ENCODE measurements around the gene EFNA3. TPM values are rescaled to one million over a fixed set of nuclear protein-coding genes. Genes with fewer than 3 reads are reported as not detected.
A peak's percentile ranks its signal among the peaks of the same experiment; 100 is the strongest.

The EFNA3 gene
- total and polyA plus RNA-seq, 8 donors, result 0.52 to 1.2 (median 0.72) TPM

GRCh38 chr1:155104605-155105534 is 26.2 kb downstream of the EFNA3 start:
- no peaks in the 10 kb centered on the region for H3K27me3 ChIP-seq
- no peaks in the 10 kb centered on the region for H3K36me3 ChIP-seq
- intact Hi-C loops (cut with DNase I), result loop anchor here in 1 of 3 donors (10.0 kb wide), 1 partner anchor 60 kb away; no protein-coding TSS in a partner anchor
- DNase-seq, result no peak
- WGBS, 2 donors, result 72 to 79% methylated on average over 7 of the region's 7 CpGs
- peak in 3 of 4 donors; percentile 65 to 86 (median 65) for ATAC-seq
- H3K27ac ChIP-seq, result no peak overlapping the region
- FAIRE-seq, result no peak
- H3K4me1 ChIP-seq, result peaks cover 0 to 5% (median 0%) of the 10 kb centered on the region in 3 donors
- no peak for TF ChIP-seq CTCF (IDR thresholded peaks at IDR 0.05)
- no peaks in the 10 kb centered on the region for H3K9me3 ChIP-seq
- H3K4me3 ChIP-seq, result no peak overlapping the region

GRCh38 chr1:155105604-155106011 is 27.0 kb downstream of the EFNA3 start:
- TF ChIP-seq CTCF (IDR thresholded peaks at IDR 0.05), result no peak
- Histone ChIP-seq H3K4me1 (peaks cover 0 to 5% (median 0%) of the 10 kb centered on the region in 3 donors), H3K27ac (no peak overlapping the region), H3K36me3 (no peaks in the 10 kb centered on the region), H3K27me3 (no peaks in the 10 kb centered on the region), H3K4me3 (no peak overlapping the region), H3K9me3 (no peaks in the 10 kb centered on the region)
- peak in 2 of 4 donors; percentile 18 to 31 for ATAC-seq
- intact Hi-C loops (cut with DNase I), result loop anchor here in 1 of 3 donors (10.0 kb wide), 1 partner anchor 59 kb away; no protein-coding TSS in a partner anchor
- no peak for DNase-seq
- WGBS, 2 donors, result 68 to 70% methylated on average over 7 of the region's 7 CpGs
- no peak for FAIRE-seq

GRCh38 chr1:155106862-155107261 is 28.2 kb downstream of the EFNA3 start:
- Histone ChIP-seq H3K4me1 (peaks cover 0 to 5% (median 0%) of the 10 kb centered on the region in 3 donors), H3K4me3 (no peak overlapping the region), H3K27me3 (no peaks in the 10 kb centered on the region), H3K36me3 (no peaks in the 10 kb centered on the region), H3K9me3 (no peaks in the 10 kb centered on the region), H3K27ac (no peak overlapping the region)
- WGBS, 2 donors, result 71 to 78% methylated on average over 6 of the region's 6 CpGs
- ATAC-seq (no peak), FAIRE-seq (no peak), DNase-seq (no peak)
- no peak for TF ChIP-seq CTCF (IDR thresholded peaks at IDR 0.05)
- intact Hi-C loops (cut with DNase I), result loop anchor here in 1 of 3 donors (10.0 kb wide), 1 partner anchor 58 kb away; no protein-coding TSS in a partner anchor

- Histone ChIP-seq H3K27me3 (no peaks in the 10 kb centered on the region), H3K4me3 (no peak overlapping the region), H3K9me3 (no peaks in the 10 kb centered on the region), H3K27ac (no peak overlapping the region), H3K4me1 (peaks cover 0 to 5% (median 0%) of the 10 kb centered on the region in 3 donors), H3K36me3 (no peaks in the 10 kb centered on the region)
- intact Hi-C loops (cut with DNase I), result loop anchor here in 1 of 3 donors (10.0 kb wide), 1 partner anchor 57 kb away; no protein-coding TSS in a partner anchor
- DNase-seq, result no peak
- FAIRE-seq, result no peak
- no peak for TF ChIP-seq CTCF (IDR thresholded peaks at IDR 0.05)
- no peak for ATAC-seq
- 64 to 68% methylated on average over 12 of the region's 12 CpGs for WGBS, 2 donors
Observed at GRCh38 chr1:155107309-155108264, 28.9 kb downstream of the EFNA3 start.
